HepG2 (cell line): Measurements from ENCODE around the gene RAB8A. TPM values are rescaled to one million over a fixed set of nuclear protein-coding genes. Genes with fewer than 3 reads are reported as not detected.

Source experiments
- EED ChIP-seq: sonication (generic); formaldehyde crosslinking; IDR thresholded peaks from 2 replicates; pipeline ENCODE4 v1.5.0; 2020; ENCODE audit warnings: mild to moderate bottlenecking, missing genetic modification reagents
- SOX13 ChIP-seq, 3 experiments: fragments of 450-650 bp in 1 of 3; sonication (generic) in 1 of 3; formaldehyde crosslinking in 1 of 3; IDR thresholded peaks in 2 of 3; conservative IDR thresholded peaks in 1 of 3; 2 replicates each; pipeline versions ENCODE4 v1.5.0 to v1.6.1; 2016 to 2020; ENCODE audit warnings: antibody characterized with exemption in 1 of 3, mild to moderate bottlenecking in 1 of 3, missing compliant biosample characterization in 1 of 3, missing genetic modification reagents in 1 of 3, moderate library complexity in 1 of 3
- polyA plus RNA-seq, 8 experiments: library from polyadenylated mRNA; depleted of rRNA in 3 of 8; stranded (reverse) in 7 of 8; unstranded in 1 of 8; fragments of >200 nt; fragmentation: Illumina TruSeq in 4 of 8; extraction: Trizol in 4 of 8; gene quantifications; 2 replicates each; pipeline versions ENCODE4 v1.2.1 to v1.2.3, GENCODE V29; 2011 to 2016; ENCODE audit warnings: low read depth in 4 of 8, missing spikeins in 1 of 8, mixed read lengths in 1 of 8; ENCODE audit not compliant: insufficient read depth in 1 of 8
- total RNA-seq, 5 experiments: library from RNA; depleted of rRNA; stranded (reverse); fragments of >200 nt; fragmentation: Illumina TruSeq; extraction: Trizol; gene quantifications; 2 replicates each; pipeline ENCODE4 v1.2.3, GENCODE V29; 2016; ENCODE audit warnings: low read depth in 1 of 5
- TF ChIP-seq, protein P1 (sequence below): sonication (generic); formaldehyde crosslinking; IDR thresholded peaks from one replicate; pipeline ENCODE4 v1.5.1; 2020; ENCODE audit warnings: mild to moderate bottlenecking, missing genetic modification reagents; ENCODE audit errors: not compliant biosample characterization

The RAB8A gene
- total and polyA plus RNA-seq, 2 of the 13 experiments (the other 11 are each of a cell fraction or from before 2014, with no cell fraction given) = 36.7 to 45.0 TPM

DNA sequence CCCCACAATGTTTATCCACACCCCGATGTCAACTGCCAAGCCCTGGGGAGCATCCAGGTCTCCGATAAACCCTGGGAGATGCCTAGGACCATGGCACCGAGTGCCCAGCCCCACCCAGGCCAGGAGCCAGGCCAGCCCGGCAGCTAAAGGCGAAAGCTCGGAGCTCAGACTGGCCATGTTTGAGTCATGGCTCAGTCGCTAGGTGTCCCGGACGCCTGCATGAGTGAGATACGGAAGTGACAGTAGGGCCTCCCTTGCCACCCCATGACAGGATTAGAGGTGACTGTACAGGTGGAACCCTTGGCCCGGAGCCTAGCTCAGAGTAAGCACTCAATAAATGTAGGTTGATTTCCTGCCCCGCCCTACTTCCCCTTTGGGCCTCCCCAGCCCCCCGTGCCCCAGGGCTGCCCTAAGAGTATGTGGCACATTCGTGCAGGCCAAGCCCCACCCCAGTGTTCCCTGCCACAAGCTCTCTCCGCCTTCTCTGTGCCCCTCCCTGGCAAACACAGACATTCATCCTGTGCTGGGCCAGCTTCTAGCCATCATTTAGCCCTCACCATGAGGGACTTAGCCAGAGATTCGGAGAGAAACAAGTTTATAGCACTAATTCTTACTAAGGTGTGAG, 41.2 kb upstream of the RAB8A start (continued):
- TF ChIP-seq SOX13 (IDR thresholded peaks at IDR 0.05) (no peak), SOX13 (CRISPR knock-in tag; conservative IDR thresholded peaks at IDR 0.05 in 1 of 2, IDR thresholded peaks at IDR 0.05 in 1 of 2) (0 out of 4 replicates have a peak, but pooled peaks of 1 of the 2 experiments have one; percentile 16), EED (CRISPR knock-in tag) (0 out of 2 replicates have a peak, but pooled peaks have one; percentile 31)
- TF ChIP-seq, protein P1, sequence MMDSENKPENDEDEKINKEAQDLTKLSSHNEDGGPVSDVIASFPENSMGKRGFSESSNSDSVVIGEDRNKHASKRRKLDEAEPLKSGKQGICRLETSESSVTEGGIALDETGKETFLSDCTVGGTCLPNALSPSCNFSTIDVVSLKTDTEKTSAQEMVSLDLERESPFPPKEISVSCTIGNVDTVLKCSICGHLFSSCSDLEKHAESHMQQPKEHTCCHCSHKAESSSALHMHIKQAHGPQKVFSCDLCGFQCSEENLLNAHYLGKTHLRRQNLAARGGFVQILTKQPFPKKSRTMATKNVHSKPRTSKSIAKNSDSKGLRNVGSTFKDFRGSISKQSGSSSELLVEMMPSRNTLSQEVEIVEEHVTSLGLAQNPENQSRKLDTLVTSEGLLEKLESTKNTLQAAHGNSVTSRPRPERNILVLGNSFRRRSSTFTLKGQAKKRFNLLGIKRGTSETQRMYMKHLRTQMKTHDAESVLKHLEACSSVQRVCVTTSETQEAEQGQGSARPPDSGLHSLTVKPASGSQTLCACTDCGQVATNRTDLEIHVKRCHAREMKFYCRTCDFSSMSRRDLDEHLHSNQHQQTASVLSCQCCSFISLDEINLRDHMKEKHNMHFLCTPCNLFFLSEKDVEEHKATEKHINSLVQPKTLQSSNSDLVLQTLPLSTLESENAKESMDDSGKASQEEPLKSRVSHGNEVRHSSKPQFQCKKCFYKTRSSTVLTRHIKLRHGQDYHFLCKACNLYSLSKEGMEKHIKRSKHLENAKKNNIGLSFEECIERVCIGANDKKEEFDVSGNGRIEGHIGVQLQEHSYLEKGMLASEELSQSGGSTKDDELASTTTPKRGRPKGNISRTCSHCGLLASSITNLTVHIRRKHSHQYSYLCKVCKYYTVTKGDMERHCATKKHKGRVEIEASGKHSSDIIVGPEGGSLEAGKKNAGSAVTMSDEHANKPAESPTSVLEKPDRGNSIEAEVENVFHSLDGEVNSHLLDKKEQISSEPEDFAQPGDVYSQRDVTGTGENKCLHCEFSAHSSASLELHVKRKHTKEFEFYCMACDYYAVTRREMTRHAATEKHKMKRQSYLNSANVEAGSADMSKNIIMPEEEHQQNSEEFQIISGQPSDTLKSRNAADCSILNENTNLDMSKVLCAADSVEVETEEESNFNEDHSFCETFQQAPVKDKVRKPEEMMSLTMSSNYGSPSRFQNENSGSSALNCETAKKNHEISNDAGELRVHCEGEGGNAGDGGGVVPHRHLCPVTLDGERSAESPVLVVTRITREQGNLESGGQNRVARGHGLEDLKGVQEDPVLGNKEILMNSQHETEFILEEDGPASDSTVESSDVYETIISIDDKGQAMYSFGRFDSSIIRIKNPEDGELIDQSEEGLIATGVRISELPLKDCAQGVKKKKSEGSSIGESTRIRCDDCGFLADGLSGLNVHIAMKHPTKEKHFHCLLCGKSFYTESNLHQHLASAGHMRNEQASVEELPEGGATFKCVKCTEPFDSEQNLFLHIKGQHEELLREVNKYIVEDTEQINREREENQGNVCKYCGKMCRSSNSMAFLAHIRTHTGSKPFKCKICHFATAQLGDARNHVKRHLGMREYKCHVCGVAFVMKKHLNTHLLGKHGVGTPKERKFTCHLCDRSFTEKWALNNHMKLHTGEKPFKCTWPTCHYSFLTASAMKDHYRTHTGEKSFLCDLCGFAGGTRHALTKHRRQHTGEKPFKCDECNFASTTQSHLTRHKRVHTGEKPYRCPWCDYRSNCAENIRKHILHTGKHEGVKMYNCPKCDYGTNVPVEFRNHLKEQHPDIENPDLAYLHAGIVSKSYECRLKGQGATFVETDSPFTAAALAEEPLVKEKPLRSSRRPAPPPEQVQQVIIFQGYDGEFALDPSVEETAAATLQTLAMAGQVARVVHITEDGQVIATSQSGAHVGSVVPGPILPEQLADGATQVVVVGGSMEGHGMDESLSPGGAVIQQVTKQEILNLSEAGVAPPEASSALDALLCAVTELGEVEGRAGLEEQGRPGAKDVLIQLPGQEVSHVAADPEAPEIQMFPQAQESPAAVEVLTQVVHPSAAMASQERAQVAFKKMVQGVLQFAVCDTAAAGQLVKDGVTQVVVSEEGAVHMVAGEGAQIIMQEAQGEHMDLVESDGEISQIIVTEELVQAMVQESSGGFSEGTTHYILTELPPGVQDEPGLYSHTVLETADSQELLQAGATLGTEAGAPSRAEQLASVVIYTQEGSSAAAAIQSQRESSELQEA = peak; percentile 55
